ENCODE results near the gene RPS6KA2.

DNA sequence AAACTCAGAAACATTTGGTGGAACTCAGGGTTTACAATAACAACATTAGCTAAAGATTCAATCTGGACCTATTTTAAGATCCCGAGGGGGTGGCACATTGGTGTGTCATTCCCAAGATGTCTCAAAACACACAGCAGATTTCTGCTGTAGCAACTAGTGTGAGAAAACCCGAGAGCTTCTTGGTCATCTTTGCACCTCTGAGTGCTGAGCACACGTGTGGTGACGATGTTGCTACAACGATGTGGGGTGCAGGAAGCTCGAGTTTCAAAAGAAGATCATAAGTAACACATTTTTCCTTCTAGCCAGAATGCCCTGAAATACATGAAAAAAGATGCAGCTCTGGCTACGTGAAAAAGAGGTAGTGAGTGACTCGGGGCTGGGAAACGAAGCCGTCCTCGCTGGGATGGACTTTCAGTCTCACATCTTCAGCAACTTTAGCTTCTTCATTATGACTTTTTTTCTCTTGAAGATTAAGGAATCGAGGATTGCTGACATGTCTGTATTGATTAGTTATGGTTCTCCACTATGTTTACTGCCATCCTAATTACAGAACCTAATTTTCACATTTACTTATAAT lies 42.1 kb downstream of the RPS6KA2 start:
- TF ChIP-seq POLR2A (IDR thresholded peaks at IDR 0.05): no peak
- TF ChIP-seq, protein P1, sequence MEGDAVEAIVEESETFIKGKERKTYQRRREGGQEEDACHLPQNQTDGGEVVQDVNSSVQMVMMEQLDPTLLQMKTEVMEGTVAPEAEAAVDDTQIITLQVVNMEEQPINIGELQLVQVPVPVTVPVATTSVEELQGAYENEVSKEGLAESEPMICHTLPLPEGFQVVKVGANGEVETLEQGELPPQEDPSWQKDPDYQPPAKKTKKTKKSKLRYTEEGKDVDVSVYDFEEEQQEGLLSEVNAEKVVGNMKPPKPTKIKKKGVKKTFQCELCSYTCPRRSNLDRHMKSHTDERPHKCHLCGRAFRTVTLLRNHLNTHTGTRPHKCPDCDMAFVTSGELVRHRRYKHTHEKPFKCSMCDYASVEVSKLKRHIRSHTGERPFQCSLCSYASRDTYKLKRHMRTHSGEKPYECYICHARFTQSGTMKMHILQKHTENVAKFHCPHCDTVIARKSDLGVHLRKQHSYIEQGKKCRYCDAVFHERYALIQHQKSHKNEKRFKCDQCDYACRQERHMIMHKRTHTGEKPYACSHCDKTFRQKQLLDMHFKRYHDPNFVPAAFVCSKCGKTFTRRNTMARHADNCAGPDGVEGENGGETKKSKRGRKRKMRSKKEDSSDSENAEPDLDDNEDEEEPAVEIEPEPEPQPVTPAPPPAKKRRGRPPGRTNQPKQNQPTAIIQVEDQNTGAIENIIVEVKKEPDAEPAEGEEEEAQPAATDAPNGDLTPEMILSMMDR (IDR thresholded peaks at IDR 0.05): no peak
